SU-DHL-6 (cell line): Measurements from ENCODE around the gene RAB11FIP2.

Experiments used
- H2AFZ ChIP-seq: fragments of 200-600 bp; sonication (generic); 2 replicates; pipeline ENCODE4 v1.6.1; 2014; ENCODE audit warnings: low read depth, mild to moderate bottlenecking, moderate library complexity, mixed read lengths, antibody characterized with exemption, low read length; ENCODE audit not compliant: severe bottlenecking
- H3F3A ChIP-seq: fragments of 200-600 bp; shearing (Covaris generic); 2 replicates; pipeline ENCODE4 v1.6.0; 2016; ENCODE audit warnings: antibody characterized with exemption, mild to moderate bottlenecking; ENCODE audit not compliant: insufficient read depth
- H3K27ac ChIP-seq: fragments of 200-600 bp; sonication (generic); 2 replicates; pipeline ENCODE4 v1.5.1; 2016; ENCODE audit warnings: low read depth, mild to moderate bottlenecking, low read length, moderate library complexity, mixed read lengths
- H3K27me3 ChIP-seq: fragments of 200-600 bp; sonication (generic), shearing (Covaris generic); 2 replicates; pipeline ENCODE4 v1.6.0; 2014; ENCODE audit warnings: mild to moderate bottlenecking, low read length
- H3K36me3 ChIP-seq: fragments of 200-600 bp; sonication (generic); 2 replicates; pipeline ENCODE4 v1.6.1; 2014; ENCODE audit warnings: mild to moderate bottlenecking, low read length, mixed read lengths
- H3K4me2 ChIP-seq: fragments of 300-600, 200-600 bp; shearing (Covaris generic), sonication (generic); 2 replicates; pipeline ENCODE4 v1.6.0; 2014; ENCODE audit warnings: low read length, low read depth, mild to moderate bottlenecking; ENCODE audit not compliant: poor library complexity, severe bottlenecking
- H3K4me3 ChIP-seq: fragments of 200-600 bp; sonication (generic); 2 replicates; pipeline ENCODE4 v1.5.1; 2014; ENCODE audit warnings: antibody characterized with exemption, low read length, mild to moderate bottlenecking, mixed read lengths; ENCODE audit not compliant: insufficient read depth, poor library complexity, severe bottlenecking
- H3K79me2 ChIP-seq: fragments of 200-600 bp; sonication (generic); 2 replicates; pipeline ENCODE4 v1.6.1; 2014; ENCODE audit warnings: mild to moderate bottlenecking, low read length, moderate library complexity; ENCODE audit not compliant: insufficient read depth
- H3K9ac ChIP-seq: fragments of 200-600 bp; sonication (generic); 2 replicates; pipeline ENCODE4 v1.7.0; 2014; ENCODE audit warnings: mild to moderate bottlenecking, low read length
- H3K9me2 ChIP-seq: fragments of 200-600 bp; sonication (generic); replicated peaks from 2 replicates; pipeline ENCODE4 v1.6.1; 2014; ENCODE audit warnings: low read length; ENCODE audit not compliant: insufficient read depth
- H3K9me3 ChIP-seq: fragments of 200-600 bp; sonication (generic); 2 replicates; pipeline ENCODE4 v1.6.1; 2014; ENCODE audit warnings: low read length, mixed read lengths; ENCODE audit not compliant: insufficient read depth
- H4K20me1 ChIP-seq: fragments of 200-600 bp; sonication (generic); 2 replicates; pipeline ENCODE4 v1.6.1; 2014; ENCODE audit warnings: low read depth, mild to moderate bottlenecking, antibody characterized with exemption, low read length, moderate library complexity, mixed read lengths
- CTCF ChIP-seq: fragments of 200-600 bp; sonication (generic); IDR thresholded peaks from one replicate; pipeline ENCODE4 v1.5.1; 2017; ENCODE audit warnings: antibody characterized with exemption, mild to moderate bottlenecking, low read length, moderate library complexity; ENCODE audit not compliant: insufficient read depth, poor library complexity, severe bottlenecking
- EZH2phosphoT487 ChIP-seq: fragments of 200-600 bp; sonication (generic), shearing (Covaris generic); conservative IDR thresholded peaks from 2 replicates; pipeline ENCODE4 v1.6.1; 2018; ENCODE audit warnings: mild to moderate bottlenecking, antibody characterized with exemption, low read length, moderate library complexity, mixed read lengths

Gene RAB11FIP2

GRCh38 chr10:117955176-117955575 lies 91.6 kb downstream of the RAB11FIP2 start:
- Histone ChIP-seq H3K27ac (no peak overlapping the region), H3K9ac (no peak overlapping the region), H3F3A (no peaks in the 10 kb centered on the region), H4K20me1 (no peaks in the 10 kb centered on the region), H3K27me3 (no peaks in the 10 kb centered on the region), H2AFZ (no peak overlapping the region), H3K4me2 (no peak overlapping the region), H3K9me3 (no peaks in the 10 kb centered on the region), H3K4me3 (no peak overlapping the region), H3K9me2 (no peaks in the 10 kb centered on the region), H3K36me3 (no peaks in the 10 kb centered on the region), H3K79me2 (no peaks in the 10 kb centered on the region)
- TF ChIP-seq CTCF (no peak), EZH2phosphoT487 (no peak)
